B cell (primary cell): Measurements from ENCODE around the gene CASZ1. TPM values are rescaled to one million over a fixed set of nuclear protein-coding genes. Genes with fewer than 3 reads are reported as not detected.

ENCODE experiments used
- ATAC-seq: fragments of 200-7000 bp; cut with Tn5 transposase; one replicate; pipeline ENCODE4 v1.10.0; 2021; ENCODE audit warnings: low read depth, mild to moderate bottlenecking, moderate number of reproducible peaks, moderate library complexity
- CTCF ChIA-PET: fragments of 350-600 bp; sonication (Branson Sonifier 250); formaldehyde crosslinking; loops from one replicate; lab custom pipeline; 2021; ENCODE audit warnings: antibody characterized with exemption, inconsistent platforms; lab: Charles Lee
- POLR2A ChIA-PET: fragments of 350-600 bp; sonication (Branson Sonifier 250); formaldehyde crosslinking; loops from one replicate; lab custom pipeline; 2021; ENCODE audit warnings: antibody characterized with exemption; lab: Charles Lee
- DNase-seq: peaks from one replicate; pipeline ENCODE4 v3.0.0; 2013
- H2AFZ ChIP-seq: 2 replicates; pipeline ENCODE4 v1.6.1; 2012; ENCODE audit warnings: mild to moderate bottlenecking, low read depth, low read length; ENCODE audit not compliant: insufficient read depth, poor library complexity, severe bottlenecking
- H3K27ac ChIP-seq, 2 donors: 1 replicate in 1 of 2; 2 replicates in 1 of 2; pipeline ENCODE4 v1.5.1; 2012 to 2013; ENCODE audit warnings: low read length in 2 of 2, mild to moderate bottlenecking in 2 of 2, moderate library complexity in 1 of 2
- H3K27me3 ChIP-seq, 4 experiments: fragments of 200-600 bp in 1 of 4; sonication (generic) in 1 of 4; replicated peaks in 1 of 4; 1 replicate in 2 of 4; 2 replicates in 2 of 4; pipeline versions ENCODE4 v1.6.1 to v1.7.0; 2013 to 2016; ENCODE audit warnings: low read length in 3 of 4, mild to moderate bottlenecking in 2 of 4, mixed read lengths in 1 of 4, moderate library complexity in 1 of 4; ENCODE audit not compliant: insufficient read depth in 4 of 4, control insufficient read depth in 3 of 4; ENCODE audit errors: control extremely low read depth in 1 of 4
- H3K36me3 ChIP-seq, 2 experiments: replicated peaks in 1 of 2; 1 replicate in 1 of 2; 2 replicates in 1 of 2; pipeline versions ENCODE4 v1.6.1 to v1.7.1; 2013; ENCODE audit warnings: low read length in 1 of 2; ENCODE audit not compliant: insufficient read depth in 2 of 2, control insufficient read depth in 1 of 2; ENCODE audit errors: control extremely low read depth in 1 of 2, extremely low read depth in 1 of 2
- H3K4me1 ChIP-seq, 2 donors: fragments of 200-600 bp in 1 of 2; sonication (generic) in 1 of 2; 1 replicate in 1 of 2; 2 replicates in 1 of 2; pipeline versions ENCODE4 v1.5.1 to v1.6.1; 2013 to 2017; ENCODE audit warnings: low read length in 2 of 2; ENCODE audit not compliant: control insufficient read depth in 2 of 2, insufficient read depth in 2 of 2
- H3K4me2 ChIP-seq: replicated peaks from 2 replicates; pipeline ENCODE3; 2012; ENCODE audit warnings: mild to moderate bottlenecking, low read depth, low read length; ENCODE audit not compliant: poor library complexity, severe bottlenecking
- H3K4me3 ChIP-seq, 5 experiments: fragments of 200-600 bp in 1 of 5; sonication (generic) in 1 of 5; 1 replicate in 3 of 5; 2 replicates in 2 of 5; pipeline versions ENCODE4 v1.5.1 to v1.7.0; 2011 to 2016; ENCODE audit warnings: low read length in 4 of 5, mild to moderate bottlenecking in 4 of 5, low read depth in 2 of 5, control low read depth in 1 of 5, moderate library complexity in 1 of 5; ENCODE audit not compliant: insufficient read depth in 1 of 5; ENCODE audit errors: control extremely low read depth in 1 of 5, extremely low read depth in 1 of 5
- H3K79me2 ChIP-seq: fragments of 200-600 bp; sonication (generic); one replicate; pipeline ENCODE4 v1.6.0; 2016; ENCODE audit warnings: low read length; ENCODE audit not compliant: control insufficient read depth, insufficient read depth
- H3K9ac ChIP-seq: fragments of 200-600 bp; sonication (generic); 2 replicates; pipeline ENCODE4 v1.6.1; 2017; ENCODE audit warnings: mild to moderate bottlenecking, low read length, moderate library complexity
- H3K9me3 ChIP-seq, 3 donors: one replicate each; pipeline versions ENCODE4 v1.6.1 to v1.7.1; 2013; ENCODE audit warnings: low read length in 2 of 3; ENCODE audit not compliant: control insufficient read depth in 2 of 3, insufficient read depth in 1 of 3; ENCODE audit errors: control extremely low read depth in 1 of 3
- H4K20me1 ChIP-seq: 2 replicates; pipeline ENCODE4 v1.6.0; 2012; ENCODE audit warnings: mild to moderate bottlenecking, low read length; ENCODE audit not compliant: insufficient read depth, control insufficient read depth, poor library complexity, severe bottlenecking
- H3K27ac Mint-ChIP-seq: one replicate; pipeline ENCODE4 v1.8.0; 2021; ENCODE audit warnings: mixed read lengths
- H3K27me3 Mint-ChIP-seq: one replicate; pipeline ENCODE4 v1.8.0; 2021; ENCODE audit warnings: mixed read lengths
- H3K4me1 Mint-ChIP-seq: one replicate; pipeline ENCODE4 v1.8.0; 2021; ENCODE audit warnings: mixed read lengths
- H3K4me3 Mint-ChIP-seq: one replicate; pipeline ENCODE4 v1.8.0; 2021; ENCODE audit warnings: mixed read lengths
- H3K9me3 Mint-ChIP-seq: one replicate; pipeline ENCODE4 v1.8.0; 2022; ENCODE audit warnings: mixed read lengths; ENCODE audit not compliant: insufficient read depth
- CTCF ChIP-seq: fragments of 200-600 bp; IDR thresholded peaks from one replicate; pipeline ENCODE4 v1.8.0; 2022; ENCODE audit warnings: antibody characterized with exemption, mild to moderate bottlenecking
- EZH2 ChIP-seq: IDR thresholded peaks from 2 replicates; pipeline ENCODE4 v1.6.1; 2012; ENCODE audit warnings: borderline replicate concordance, low read depth, mild to moderate bottlenecking, moderate library complexity, low read length; ENCODE audit not compliant: insufficient read depth, poor library complexity, severe bottlenecking
- WGBS: methylation state at CpG from one replicate; pipeline ENCODE4 v1.1.5; 2013; ENCODE audit warnings: missing lambda C conversion rate; ENCODE audit not compliant: insufficient coverage; 5-methylcytosine and 5-hydroxymethylcytosine counted together
- intact Hi-C: fragments of 100-400 bp; cut with micrococcal nuclease; formaldehyde crosslinking; loops from one replicate; pipeline ENCODE4 v1.10.0; 2022
- polyA plus RNA-seq: library from polyadenylated mRNA; depleted of rRNA; stranded (reverse); fragments of >200 nt; gene quantifications from 2 replicates; pipeline ENCODE4 v1.2.3, GENCODE V29; 2012
- total RNA-seq, 2 donors: library from RNA; stranded (reverse); fragments of 120-200 nt in 1 of 2; gene quantifications; 1 replicate in 1 of 2; 2 replicates in 1 of 2; pipeline versions ENCODE4 v1.2.3 to v1.2.4, GENCODE V29; 2013 to 2022

CASZ1 gene
- total and polyA plus RNA-seq, 2 donors (not counting 1 experiment from before 2014, with no cell fraction given), result 9.5 to 27.2 TPM

- H3K4me1 Mint-ChIP-seq, result peaks cover 6% of the 10 kb centered on the region
- no peak for DNase-seq
- H4K20me1 ChIP-seq, result peaks cover 96% of the 10 kb centered on the region
- no peaks in the 10 kb centered on the region for H3K27me3 ChIP-seq
- intact Hi-C loops, result no loop called here
- H3K4me3 ChIP-seq, result no peak overlapping the region
- no peak overlapping the region for H3K9ac ChIP-seq
- ChIA-PET POLR2A (no interaction called here), CTCF (no interaction called here)
- no peak overlapping the region for H3K27ac Mint-ChIP-seq
- no peak for ATAC-seq
- no peak for TF ChIP-seq CTCF
- TF ChIP-seq EZH2, result no peak
- H3K4me2 ChIP-seq, result no peak overlapping the region
- no peak overlapping the region for H3K27ac ChIP-seq
- no peaks in the 10 kb centered on the region for H3K9me3 Mint-ChIP-seq
- H3K4me3 Mint-ChIP-seq, result no peak overlapping the region
- H3K4me1 ChIP-seq, result no peaks in the 10 kb centered on the region
- H2AFZ ChIP-seq, result no peak overlapping the region
- 86% methylated on average over 13 of the region's 13 CpGs for WGBS
- no peaks in the 10 kb centered on the region for H3K36me3 ChIP-seq
- peaks cover 62% of the 10 kb centered on the region for H3K79me2 ChIP-seq
- no peaks in the 10 kb centered on the region for H3K27me3 Mint-ChIP-seq
- no peaks in the 10 kb centered on the region for H3K9me3 ChIP-seq
Measured at GRCh38 chr1:10676963-10677362, 119.5 kb downstream of the CASZ1 start.

GRCh38 chr1:10675813-10676212 lies 120.6 kb downstream of the CASZ1 start:
- Mint-ChIP-seq H3K4me3 (no peak overlapping the region), H3K27ac (no peak overlapping the region), H3K4me1 (peaks cover 9% of the 10 kb centered on the region), H3K27me3 (no peaks in the 10 kb centered on the region), H3K9me3 (no peaks in the 10 kb centered on the region)
- Histone ChIP-seq H3K36me3 (no peaks in the 10 kb centered on the region), H4K20me1 (peaks cover 96% of the 10 kb centered on the region), H3K4me2 (no peak overlapping the region), H3K79me2 (peaks cover 53% of the 10 kb centered on the region), H3K4me1 (peaks cover 0 to 9% of the 10 kb centered on the region in 2 donors), H3K27me3 (no peaks in the 10 kb centered on the region), H3K4me3 (no peak overlapping the region), H3K9me3 (no peaks in the 10 kb centered on the region), H3K9ac (no peak overlapping the region), H2AFZ (no peak overlapping the region), H3K27ac (no peak overlapping the region)
- 98% methylated on average over 5 of the region's 5 CpGs for WGBS
- ATAC-seq (no peak), DNase-seq (no peak)
- intact Hi-C loops, result no loop called here
- TF ChIP-seq EZH2 (no peak), CTCF (no peak)
- CTCF ChIA-PET, result no interaction called here
- POLR2A ChIA-PET, result no interaction called here
